Neural crest cell (in vitro differentiated cells): ENCODE measurements around the gene ELMOD3. TPM values are rescaled to one million over a fixed set of nuclear protein-coding genes. Genes with fewer than 3 reads are reported as not detected.
A peak's percentile ranks its signal among the peaks of the same experiment; 100 is the strongest.

ENCODE experiments used
- DNase-seq: peaks from one replicate; pipeline ENCODE4 v3.0.0; 2021; ENCODE audit warnings: low read depth, mixed read lengths, low spot score
- H3K27ac Mint-ChIP-seq: one replicate; pipeline ENCODE4 v1.8.0; 2021; ENCODE audit warnings: mild to moderate bottlenecking, mixed read lengths; ENCODE audit not compliant: unreplicated experiment
- H3K27me3 Mint-ChIP-seq: 2 replicates; pipeline ENCODE4 v1.8.0; 2021; ENCODE audit warnings: low read depth, mild to moderate bottlenecking, mixed read lengths
- H3K36me3 Mint-ChIP-seq: 2 replicates; pipeline ENCODE4 v1.8.0; 2021; ENCODE audit warnings: low read depth, mild to moderate bottlenecking, mixed read lengths
- H3K4me1 Mint-ChIP-seq: 2 replicates; pipeline ENCODE4 v1.8.0; 2021; ENCODE audit warnings: mixed read lengths
- H3K4me3 Mint-ChIP-seq: one replicate; pipeline ENCODE4 v1.8.0; 2021; ENCODE audit warnings: mild to moderate bottlenecking, mixed read lengths
- H3K9me3 Mint-ChIP-seq: 2 replicates; pipeline ENCODE4 v1.8.0; 2021; ENCODE audit warnings: mixed read lengths
- CTCF ChIP-seq: fragments of 200-600 bp; sonication (generic); conservative IDR thresholded peaks from 2 replicates; pipeline ENCODE4 v1.5.0; 2021; ENCODE audit warnings: antibody characterized with exemption, mild to moderate bottlenecking
- long read RNA-seq: library from polyadenylated mRNA; unstranded; transcript quantifications from one replicate; pipeline ENCODE4 v2.0.0, GENCODE V29; 2020
- total RNA-seq: library from RNA; stranded (reverse); gene quantifications from 2 replicates; pipeline ENCODE4 v1.2.1, GENCODE V29; 2021

Gene ELMOD3
- 25.9 and 26.5 TPM in 2 replicates for total RNA-seq
- long read RNA-seq, transcript ELMOD3-202 (13 exons, 2,332 nt), result major isoform, 5 of 52 reads
- long read RNA-seq, partial matches to known transcripts, result 8 of 52 reads
- long read RNA-seq, other reads (novel, unspliced or antisense), result 36 of 52 reads

DNA sequence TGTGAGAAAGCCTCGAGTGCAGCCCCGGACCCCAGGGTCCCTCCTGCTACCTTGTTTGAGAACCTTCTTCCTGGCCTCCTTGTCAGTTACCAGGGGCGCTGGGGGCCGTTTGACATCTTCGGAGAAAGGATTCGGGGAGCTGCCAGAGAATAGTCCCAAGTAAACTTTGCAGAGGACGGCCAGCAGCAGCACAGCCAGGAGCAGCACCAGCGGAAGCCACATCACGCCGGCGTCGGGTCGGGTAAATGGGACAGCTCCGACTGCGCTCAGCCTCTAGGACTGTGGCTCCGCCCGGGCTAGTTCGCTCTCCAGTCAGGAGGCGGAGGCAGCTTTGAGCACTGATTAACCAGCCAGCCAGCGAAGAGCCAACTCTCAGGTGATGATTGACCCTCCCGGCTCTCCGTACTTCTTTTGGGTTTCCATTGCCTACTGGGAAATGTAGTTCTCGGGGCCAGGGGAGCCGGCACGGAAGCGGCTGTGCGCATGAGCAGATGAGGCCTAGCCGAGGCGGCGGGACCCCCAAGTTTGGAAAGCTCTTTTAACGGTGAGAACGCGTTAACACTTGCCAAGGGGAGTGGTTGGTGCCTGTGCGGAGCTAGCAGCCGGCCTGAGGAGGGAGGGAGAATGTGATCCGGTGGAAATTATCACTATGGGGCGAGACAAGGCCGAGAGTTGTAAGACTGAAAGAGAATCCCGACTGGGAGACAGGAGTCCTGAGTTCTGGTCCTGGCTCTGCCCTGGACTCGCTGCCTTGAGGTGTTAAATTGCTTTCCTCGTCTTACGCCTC lies at the start of gene ELMOD3, which contains the start of gene RETSAT:
Gene ELMOD3, plus strand, starts transcription at position 484 of the 787 bp plus-strand sequence. CDS start 2,430 bp downstream, outside the sequence.
Gene RETSAT, minus strand, starts transcription at position 243 of the 787 bp plus-strand sequence. Its CDS starts 21 bp downstream, at position 222.
- no peak for TF ChIP-seq CTCF

DNA sequence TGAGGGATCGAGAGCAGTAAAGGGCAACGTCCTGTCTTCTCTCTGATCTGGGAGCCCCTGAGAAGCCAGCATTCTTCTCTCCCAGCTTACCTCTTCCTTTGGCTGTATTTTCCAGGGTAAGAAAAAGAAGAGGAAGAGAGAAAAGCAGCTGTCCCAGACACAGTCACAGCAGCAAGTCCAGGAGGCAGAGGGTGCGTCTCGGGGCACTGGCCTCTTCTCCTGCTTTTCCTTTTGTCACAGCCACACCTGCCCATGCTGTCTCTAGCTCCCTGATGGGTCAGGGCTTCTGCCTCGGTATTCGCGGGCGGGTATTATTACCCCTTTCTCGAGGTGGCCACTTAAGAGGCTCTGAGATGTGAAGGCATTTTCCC lies 47.1 kb upstream of the ELMOD3 start:
- Mint-ChIP-seq H3K27ac (no peak overlapping the region), H3K9me3 (no peaks in the 10 kb centered on the region), H3K4me3 (no peak overlapping the region), H3K4me1 (no peaks in the 10 kb centered on the region), H3K27me3 (no peaks in the 10 kb centered on the region), H3K36me3 (no peaks in the 10 kb centered on the region)
- no peak for DNase-seq
- TF ChIP-seq CTCF, result no peak

More for the DNA sequence above, at the start of gene ELMOD3, which contains the start of gene RETSAT:
- peak; percentile 95 for DNase-seq
- peak within 1 kb of the TSS; percentile 99 for H3K27ac Mint-ChIP-seq
- no peaks in the 10 kb centered on the region for H3K27me3 Mint-ChIP-seq
- peaks cover 7% of the 10 kb centered on the region for H3K36me3 Mint-ChIP-seq
- no peaks in the 10 kb centered on the region for H3K9me3 Mint-ChIP-seq
- H3K4me1 Mint-ChIP-seq, result peaks cover 37% of the 10 kb centered on the region
- H3K4me3 Mint-ChIP-seq, result peak within 1 kb of the TSS; percentile 99

GRCh38 chr2:85308201-85308600 lies 46.4 kb upstream of the ELMOD3 start:
- Mint-ChIP-seq H3K27ac (no peak overlapping the region), H3K4me3 (no peak overlapping the region), H3K27me3 (no peaks in the 10 kb centered on the region), H3K4me1 (no peaks in the 10 kb centered on the region), H3K36me3 (no peaks in the 10 kb centered on the region), H3K9me3 (no peaks in the 10 kb centered on the region)
- DNase-seq, result no peak
- TF ChIP-seq CTCF, result no peak

GRCh38 chr2:85308896-85309555 lies 45.5 kb upstream of the ELMOD3 start:
- TF ChIP-seq CTCF, result no peak
- DNase-seq, result no peak
- no peaks in the 10 kb centered on the region for H3K27me3 Mint-ChIP-seq
- no peaks in the 10 kb centered on the region for H3K9me3 Mint-ChIP-seq
- no peak overlapping the region for H3K4me3 Mint-ChIP-seq
- H3K36me3 Mint-ChIP-seq, result no peaks in the 10 kb centered on the region
- peak overlapping the region; percentile 90 for H3K27ac Mint-ChIP-seq
- H3K4me1 Mint-ChIP-seq, result peaks cover 4% of the 10 kb centered on the region

- no peaks in the 10 kb centered on the region for H3K27me3 Mint-ChIP-seq
- H3K9me3 Mint-ChIP-seq, result no peaks in the 10 kb centered on the region
- H3K36me3 Mint-ChIP-seq, result no peaks in the 10 kb centered on the region
- TF ChIP-seq CTCF, result no peak
- H3K27ac Mint-ChIP-seq, result peak overlapping the region; percentile 10
- H3K4me1 Mint-ChIP-seq, result peaks cover 4% of the 10 kb centered on the region
- no peak for DNase-seq
- no peak overlapping the region for H3K4me3 Mint-ChIP-seq
Observed at GRCh38 chr2:85309699-85310321, 44.8 kb upstream of the ELMOD3 start.
